Fibroblast of mammary gland (primary cell): ENCODE results near the gene TP63.
A peak's percentile ranks its signal among the peaks of the same experiment; 100 is the strongest.

Experiments
- DNase-seq: peaks from one replicate; pipeline ENCODE4 v3.0.0-alpha.2; 2010; ENCODE audit warnings: low read depth
- H3K4me3 ChIP-seq: 2 replicates; pipeline ENCODE4 v1.5.1; 2011; ENCODE audit warnings: low read depth, mild to moderate bottlenecking, low read length, moderate library complexity; ENCODE audit not compliant: control insufficient read depth
- CTCF ChIP-seq: conservative IDR thresholded peaks from 2 replicates; pipeline ENCODE4 v1.5.1; 2011; ENCODE audit warnings: low read depth, low read length, inconsistent platforms; ENCODE audit not compliant: control insufficient read depth, insufficient read depth

TP63 gene

GRCh38 chr3:189902230-189903186 lies 271.3 kb downstream of the TP63 start:
- DNase-seq = peak; percentile 71
- no peak for TF ChIP-seq CTCF
- no peak overlapping the region for H3K4me3 ChIP-seq

GRCh38 chr3:189903562-189904250 lies 272.5 kb downstream of the TP63 start:
- no peak for TF ChIP-seq CTCF
- no peak for DNase-seq
- H3K4me3 ChIP-seq = no peak overlapping the region

- H3K4me3 ChIP-seq = no peak overlapping the region
- no peak for TF ChIP-seq CTCF
- no peak for DNase-seq
Observed at GRCh38 chr3:189907803-189908202, 276.6 kb downstream of the TP63 start.

GRCh38 chr3:189908646-189909045 lies 277.5 kb downstream of the TP63 start:
- DNase-seq = peak; percentile 54
- no peak overlapping the region for H3K4me3 ChIP-seq

GRCh38 chr3:189909139-189909538 lies 277.9 kb downstream of the TP63 start:
- TF ChIP-seq CTCF = no peak
- no peak overlapping the region for H3K4me3 ChIP-seq

More at GRCh38 chr3:189908646-189909045, 277.5 kb downstream of the TP63 start:
- no peak for TF ChIP-seq CTCF

GRCh38 chr3:189909573-189909972 lies 278.4 kb downstream of the TP63 start:
- H3K4me3 ChIP-seq = no peak overlapping the region
- no peak for DNase-seq
- no peak for TF ChIP-seq CTCF

More at GRCh38 chr3:189909139-189909538, 277.9 kb downstream of the TP63 start:
- DNase-seq = no peak
